Stimulated activated CD8-positive, alpha-beta memory T cell treated with anti-CD3 and anti-CD28 coated beads, Interleukin-15, amount 100 ng/mL, for 4 hours (primary cell): ENCODE data around the gene SIX1.

Experiments
- DNase-seq, 2 donors: peaks; one replicate each; pipeline ENCODE4 v3.0.0-alpha.2; 2020; ENCODE audit warnings: low read depth in 2 of 2

The SIX1 gene

GRCh38 chr14:60648934-60649874 lies at the start of gene SIX1:
Gene SIX1, minus strand, starts transcription at chr14:60649477. Its CDS starts 288 bp downstream, at chr14:60649189.
- DNase-seq = no peak

GRCh38 chr14:60695327-60695726 lies 46.0 kb upstream of the SIX1 start:
- no peak for DNase-seq

- no peak for DNase-seq
Measured at GRCh38 chr14:60691383-60692113, 42.3 kb upstream of the SIX1 start.

GRCh38 chr14:60686865-60687264 lies 37.6 kb upstream of the SIX1 start:
- DNase-seq = no peak

- DNase-seq = no peak
Measured at GRCh38 chr14:60684203-60684602, 34.9 kb upstream of the SIX1 start.

- DNase-seq = no peak
Measured at GRCh38 chr14:60681271-60681670, 32.0 kb upstream of the SIX1 start.

- no peak for DNase-seq
Measured at GRCh38 chr14:60680511-60680910, 31.2 kb upstream of the SIX1 start.

GRCh38 chr14:60679566-60680258 lies 30.4 kb upstream of the SIX1 start:
- no peak for DNase-seq

GRCh38 chr14:60677701-60678100 lies 28.4 kb upstream of the SIX1 start:
- DNase-seq = no peak

GRCh38 chr14:60670989-60671388 lies 21.7 kb upstream of the SIX1 start:
- no peak for DNase-seq

- DNase-seq = no peak
Measured at GRCh38 chr14:60668431-60669112, 19.3 kb upstream of the SIX1 start.

- DNase-seq = no peak
Measured at GRCh38 chr14:60665177-60665550, 15.9 kb upstream of the SIX1 start.

- no peak for DNase-seq
Measured at GRCh38 chr14:60662982-60663381, 13.7 kb upstream of the SIX1 start.

GRCh38 chr14:60661721-60662120 lies 12.4 kb upstream of the SIX1 start:
- DNase-seq = no peak

GRCh38 chr14:60658909-60659585 lies 9.8 kb upstream of the SIX1 start:
- no peak for DNase-seq

GRCh38 chr14:60658211-60658690 lies 9.0 kb upstream of the SIX1 start:
- no peak for DNase-seq

GRCh38 chr14:60657456-60658210 lies 8.4 kb upstream of the SIX1 start:
- no peak for DNase-seq

GRCh38 chr14:60656686-60657455 lies 7.6 kb upstream of the SIX1 start:
- DNase-seq = no peak

GRCh38 chr14:60655898-60656685 lies 6.8 kb upstream of the SIX1 start:
- DNase-seq = no peak
